Measurements from ENCODE around the gene LSM2.

Gene LSM2

GRCh38 chr6:31758281-31758680, 48.5 kb downstream of the LSM2 start:
- no peak for DNase-seq (ENCODE audit: low spot score)
- no peak for TF ChIP-seq CTCF (IDR thresholded peaks at IDR 0.05; ENCODE audit: extremely low read depth, missing control alignments)

- no peak for TF ChIP-seq CTCF (IDR thresholded peaks at IDR 0.05; ENCODE audit: extremely low read depth, missing control alignments)
- DNase-seq (ENCODE audit: low spot score): no peak
These were observed 53.9 kb downstream of the LSM2 start for GRCh38 chr6:31752739-31753319.

- no peak for DNase-seq (ENCODE audit: low spot score)
- no peak for TF ChIP-seq CTCF (IDR thresholded peaks at IDR 0.05; ENCODE audit: extremely low read depth, missing control alignments)
These were observed 56.2 kb downstream of the LSM2 start for GRCh38 chr6:31750411-31751022.

- TF ChIP-seq CTCF (IDR thresholded peaks at IDR 0.05; ENCODE audit: extremely low read depth, missing control alignments): no peak
- DNase-seq (ENCODE audit: low spot score): no peak
These were observed 57.3 kb downstream of the LSM2 start for GRCh38 chr6:31749301-31750036.
